ENCODE data around the gene CMIP. TPM values are rescaled to one million over a fixed set of nuclear protein-coding genes. Genes with fewer than 3 reads are reported as not detected.

Gene CMIP
- total and polyA plus RNA-seq, 10 of the 15 experiments (the other 5 are each of a cell fraction or from before 2014, with no cell fraction given): 1.2 to 43.2 (median 4.4) TPM

DNA sequence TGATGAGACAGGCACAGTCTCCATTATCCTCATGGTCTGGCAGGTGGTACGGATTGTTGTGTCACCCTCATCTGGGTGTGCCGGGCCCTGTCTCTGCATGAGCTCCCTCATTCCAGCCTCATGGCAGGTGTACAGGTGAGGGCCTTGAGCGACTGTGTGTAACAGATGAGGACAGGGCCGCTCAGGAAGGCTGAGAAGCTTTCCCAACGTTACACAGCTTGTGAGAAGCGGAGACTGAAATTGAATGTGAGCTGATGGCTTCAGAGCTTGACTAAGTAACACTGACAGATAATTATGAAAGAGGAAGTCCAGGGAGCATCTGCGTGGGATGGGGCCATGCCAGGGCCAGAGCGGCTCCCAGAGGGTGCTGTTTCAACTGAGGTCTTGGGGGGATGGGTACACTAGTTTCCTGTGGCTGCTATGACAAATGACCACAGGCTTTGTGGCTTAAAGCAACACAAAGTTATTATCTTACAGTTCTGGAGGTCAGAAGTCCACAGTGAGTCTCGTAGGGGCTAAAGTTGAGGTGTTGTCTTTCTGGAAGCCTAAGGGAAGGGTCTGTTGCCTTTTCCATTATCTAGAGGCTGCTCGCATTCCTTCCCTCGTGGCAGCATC is 36.7 kb downstream of the CMIP start:
- Histone ChIP-seq H3K4me1 (ENCODE audit: control insufficient read depth, insufficient read depth, low read length) (peaks cover 60% of the 10 kb centered on the region), H4K20me1 (ENCODE audit: control insufficient read depth, insufficient read depth) (no peaks in the 10 kb centered on the region), H3K4me3 (peak overlapping the region; percentile 39; the same call in 1 of the 2 replicates), H3K9me3 (replicated peaks; ENCODE audit: control insufficient read depth, insufficient read depth, low read length) (no peaks in the 10 kb centered on the region), H3K9ac (ENCODE audit: control insufficient read depth, insufficient read depth, low read length) (peak overlapping the region; percentile 26), H3K79me2 (ENCODE audit: control insufficient read depth, insufficient read depth, low read length) (peaks cover 59% of the 10 kb centered on the region), H2AFZ (ENCODE audit: control insufficient read depth, low read depth, low read length) (no peak overlapping the region), H3K27me3 (replicated peaks in 1 of 2; ENCODE audit: control insufficient read depth in 2 of 2, insufficient read depth in 2 of 2, low read length in 1 of 2) (no peaks in the 10 kb centered on the region), H3K27ac (ENCODE audit: control insufficient read depth, insufficient read depth) (peak overlapping the region; percentile 92), H3K4me2 (ENCODE audit: control insufficient read depth, insufficient read depth) (peak overlapping the region; percentile 78), H3K36me3 (ENCODE audit: control insufficient read depth in 2 of 2, insufficient read depth in 2 of 2, low read length in 1 of 2) (peaks cover 0 to 4% of the 10 kb centered on the region in 2 experiments; a peak in 3 of 4 replicates)
- ATAC-seq (peak; percentile 87), FAIRE-seq (peak; percentile 96), DNase-seq (ENCODE audit: low read depth, low spot score) (peak; percentile 97)
- in situ Hi-C loops (cut with MboI) (no loop called here), intact Hi-C loops (cut with micrococcal nuclease; ENCODE audit: unreplicated experiment) (loop anchor here (1.0 to 10.0 kb wide), 5 partner anchors 11 to 333 kb away; no protein-coding TSS in a partner anchor)
- WGBS (ENCODE audit: insufficient coverage, insufficient replicate concordance, low lambda C conversion rate, missing lambda C conversion rate): 6% methylated on average over 11 of the region's 11 CpGs
- RAD21 ChIA-PET (ENCODE audit: unreplicated experiment): interaction anchor here (0.6 to 3.4 kb wide), 31 partner anchors 9 to 361 kb away, joined by 3 to 19 read pairs (median 4); partner anchors contain the start of gene CMIP
- POLR2A ChIA-PET: interaction anchor here (0.7 to 3.8 kb wide), 17 partner anchors 11 to 477 kb away, joined by 3 to 16 read pairs (median 4); no protein-coding TSS in a partner anchor
- SMC1A ChIA-PET (ENCODE audit: uncharacterized antibody, unreplicated experiment): interaction anchor here (0.6 to 6.3 kb wide), 31 partner anchors 9 to 337 kb away, joined by 3 to 39 read pairs (median 4); partner anchors contain the start of gene CMIP
- BruUV-seq (replicated peaks): no TSS peak
- CTCF ChIA-PET: interaction anchor here (0.7 to 3.0 kb wide), 13 partner anchors 11 to 256 kb away, joined by 3 to 17 read pairs (median 4); no protein-coding TSS in a partner anchor
- TF ChIP-seq CBFB (IDR thresholded peaks at IDR 0.05; ENCODE audit: low read depth) (peak; percentile 93), ZNF24 (IDR thresholded peaks at IDR 0.05) (peak; percentile 77; the same call in 1 of the 2 replicates), NFYB (IDR thresholded peaks at IDR 0.05; ENCODE audit: insufficient read depth, low read depth, low read length) (no peak), SP1 (IDR thresholded peaks at IDR 0.05; ENCODE audit: low read depth, low read length) (peak; percentile 92), CBX3 (IDR thresholded peaks at IDR 0.05; ENCODE audit: borderline replicate concordance, low read depth) (no peak), ETV6 (conservative IDR thresholded peaks at IDR 0.05 in 1 of 2, IDR thresholded peaks at IDR 0.05 in 1 of 2; ENCODE audit: borderline replicate concordance in 1 of 2, low read depth in 1 of 2) (peak in 1 of 2 experiments; percentile 98; a peak in 2 of 4 replicates), POLR2AphosphoS5 (IDR thresholded peaks at IDR 0.05; ENCODE audit: low read length) (peak; percentile 90), JUND (IDR thresholded peaks at IDR 0.05; ENCODE audit: low read depth, low read length) (peak; percentile 62; the same call in 1 of the 2 replicates), BCL11A (IDR thresholded peaks at IDR 0.05; ENCODE audit: low read depth, low read length) (peak; percentile 98), POLR2A (IDR thresholded peaks at IDR 0.05; ENCODE audit: low read depth, low read length) (peak; percentile 84), KDM1A (IDR thresholded peaks at IDR 0.05; ENCODE audit: borderline replicate concordance) (no peak), FOXM1 (IDR thresholded peaks at IDR 0.05; ENCODE audit: low read depth, low read length) (peak; percentile 95), HDAC2 (IDR thresholded peaks at IDR 0.05) (no peak), MEF2B (IDR thresholded peaks at IDR 0.05; ENCODE audit: partially characterized antibody, poor library complexity, severe bottlenecking) (peak; percentile 93), BHLHE40 (IDR thresholded peaks at IDR 0.05; ENCODE audit: borderline replicate concordance in 1 of 2, low read depth in 2 of 2, low read length in 1 of 2) (peak; percentile 77 to 81), IRF4 (IDR thresholded peaks at IDR 0.05; ENCODE audit: low read depth, low read length) (peak; percentile 94), HDAC6 (IDR thresholded peaks at IDR 0.05; ENCODE audit: unreplicated experiment) (no peak)
- TF ChIP-seq, protein P1, sequence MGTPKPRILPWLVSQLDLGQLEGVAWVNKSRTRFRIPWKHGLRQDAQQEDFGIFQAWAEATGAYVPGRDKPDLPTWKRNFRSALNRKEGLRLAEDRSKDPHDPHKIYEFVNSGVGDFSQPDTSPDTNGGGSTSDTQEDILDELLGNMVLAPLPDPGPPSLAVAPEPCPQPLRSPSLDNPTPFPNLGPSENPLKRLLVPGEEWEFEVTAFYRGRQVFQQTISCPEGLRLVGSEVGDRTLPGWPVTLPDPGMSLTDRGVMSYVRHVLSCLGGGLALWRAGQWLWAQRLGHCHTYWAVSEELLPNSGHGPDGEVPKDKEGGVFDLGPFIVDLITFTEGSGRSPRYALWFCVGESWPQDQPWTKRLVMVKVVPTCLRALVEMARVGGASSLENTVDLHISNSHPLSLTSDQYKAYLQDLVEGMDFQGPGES (IDR thresholded peaks at IDR 0.05): no peak
- TF ChIP-seq, protein P2, sequence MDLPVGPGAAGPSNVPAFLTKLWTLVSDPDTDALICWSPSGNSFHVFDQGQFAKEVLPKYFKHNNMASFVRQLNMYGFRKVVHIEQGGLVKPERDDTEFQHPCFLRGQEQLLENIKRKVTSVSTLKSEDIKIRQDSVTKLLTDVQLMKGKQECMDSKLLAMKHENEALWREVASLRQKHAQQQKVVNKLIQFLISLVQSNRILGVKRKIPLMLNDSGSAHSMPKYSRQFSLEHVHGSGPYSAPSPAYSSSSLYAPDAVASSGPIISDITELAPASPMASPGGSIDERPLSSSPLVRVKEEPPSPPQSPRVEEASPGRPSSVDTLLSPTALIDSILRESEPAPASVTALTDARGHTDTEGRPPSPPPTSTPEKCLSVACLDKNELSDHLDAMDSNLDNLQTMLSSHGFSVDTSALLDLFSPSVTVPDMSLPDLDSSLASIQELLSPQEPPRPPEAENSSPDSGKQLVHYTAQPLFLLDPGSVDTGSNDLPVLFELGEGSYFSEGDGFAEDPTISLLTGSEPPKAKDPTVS (IDR thresholded peaks at IDR 0.05; ENCODE audit: low read depth, low read length): no peak
- TF ChIP-seq, protein P3, sequence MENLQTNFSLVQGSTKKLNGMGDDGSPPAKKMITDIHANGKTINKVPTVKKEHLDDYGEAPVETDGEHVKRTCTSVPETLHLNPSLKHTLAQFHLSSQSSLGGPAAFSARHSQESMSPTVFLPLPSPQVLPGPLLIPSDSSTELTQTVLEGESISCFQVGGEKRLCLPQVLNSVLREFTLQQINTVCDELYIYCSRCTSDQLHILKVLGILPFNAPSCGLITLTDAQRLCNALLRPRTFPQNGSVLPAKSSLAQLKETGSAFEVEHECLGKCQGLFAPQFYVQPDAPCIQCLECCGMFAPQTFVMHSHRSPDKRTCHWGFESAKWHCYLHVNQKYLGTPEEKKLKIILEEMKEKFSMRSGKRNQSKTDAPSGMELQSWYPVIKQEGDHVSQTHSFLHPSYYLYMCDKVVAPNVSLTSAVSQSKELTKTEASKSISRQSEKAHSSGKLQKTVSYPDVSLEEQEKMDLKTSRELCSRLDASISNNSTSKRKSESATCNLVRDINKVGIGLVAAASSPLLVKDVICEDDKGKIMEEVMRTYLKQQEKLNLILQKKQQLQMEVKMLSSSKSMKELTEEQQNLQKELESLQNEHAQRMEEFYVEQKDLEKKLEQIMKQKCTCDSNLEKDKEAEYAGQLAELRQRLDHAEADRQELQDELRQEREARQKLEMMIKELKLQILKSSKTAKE (IDR thresholded peaks at IDR 0.05; ENCODE audit: low read depth, poor library complexity, severe bottlenecking): peak; percentile 96

Data from GM12878 (cell line).